Thyroid gland (tissue), 4 donors: ENCODE measurements around the gene IFNAR1. TPM values are rescaled to one million over a fixed set of nuclear protein-coding genes. Genes with fewer than 3 reads are reported as not detected.

Source experiments
- DNase-seq, 2 donors: peaks; one replicate each; pipeline ENCODE4 v3.0.0-alpha.2; 2019
- H3K27ac ChIP-seq, 3 donors: fragments of 200-600 bp; sonication (generic); 1 replicate in 2 of 3; 2 replicates in 1 of 3; pipeline ENCODE4 v1.5.1; 2016 to 2019; ENCODE audit warnings: mild to moderate bottlenecking in 1 of 3, moderate library complexity in 1 of 3
- H3K27me3 ChIP-seq: fragments of 200-600 bp; sonication (generic); one replicate; pipeline ENCODE4 v1.5.1; 2019
- H3K36me3 ChIP-seq, 2 donors: fragments of 200-600 bp; sonication (generic); one replicate each; pipeline ENCODE4 v1.5.1; 2016 to 2019
- H3K4me1 ChIP-seq, 2 donors: fragments of 200-600 bp; sonication (generic); one replicate each; pipeline ENCODE4 v1.5.1; 2017 to 2019
- H3K4me3 ChIP-seq, 3 donors: fragments of 200-600 bp; sonication (generic); replicated peaks in 1 of 3; 1 replicate in 2 of 3; 2 replicates in 1 of 3; pipeline ENCODE4 v1.5.1; 2016; ENCODE audit warnings: mild to moderate bottlenecking in 1 of 3
- H3K9me3 ChIP-seq: fragments of 200-600 bp; sonication (generic); one replicate; pipeline ENCODE4 v1.5.1; 2017
- CTCF ChIP-seq, 6 experiments: fragments of 200-600 bp in 3 of 6; fragments of 450-650 bp in 3 of 6; sonication (generic) in 3 of 6; IDR thresholded peaks; one replicate each; pipeline ENCODE4 v1.5.1; 2016 to 2019; ENCODE audit warnings: antibody characterized with exemption in 6 of 6, mild to moderate bottlenecking in 2 of 6, inconsistent platforms in 1 of 6, moderate library complexity in 1 of 6
- POLR2A ChIP-seq, 2 donors: fragments of 450-650 bp; IDR thresholded peaks; one replicate each; pipeline ENCODE4 v1.6.1; 2017; ENCODE audit warnings: antibody characterized with exemption in 2 of 2, mild to moderate bottlenecking in 2 of 2, moderate library complexity in 1 of 2
- WGBS, 2 donors: methylation state at CpG; one replicate each; pipeline ENCODE4 v1.1.5; 2017; 5-methylcytosine and 5-hydroxymethylcytosine counted together
- intact Hi-C: fragments of 100-400 bp; cut with DNase I; formaldehyde crosslinking; loops from one replicate; pipeline ENCODE4 v1.15.1; 2023
- total RNA-seq, 4 donors: library from RNA; depleted of rRNA; stranded (reverse); fragments of >200 nt; gene quantifications; one replicate each; pipeline ENCODE4 v1.2.3, GENCODE V29; 2016

IFNAR1 gene
- total RNA-seq, 4 donors from 2014 or later = 37.0 to 51.2 (median 42.4) TPM

DNA sequence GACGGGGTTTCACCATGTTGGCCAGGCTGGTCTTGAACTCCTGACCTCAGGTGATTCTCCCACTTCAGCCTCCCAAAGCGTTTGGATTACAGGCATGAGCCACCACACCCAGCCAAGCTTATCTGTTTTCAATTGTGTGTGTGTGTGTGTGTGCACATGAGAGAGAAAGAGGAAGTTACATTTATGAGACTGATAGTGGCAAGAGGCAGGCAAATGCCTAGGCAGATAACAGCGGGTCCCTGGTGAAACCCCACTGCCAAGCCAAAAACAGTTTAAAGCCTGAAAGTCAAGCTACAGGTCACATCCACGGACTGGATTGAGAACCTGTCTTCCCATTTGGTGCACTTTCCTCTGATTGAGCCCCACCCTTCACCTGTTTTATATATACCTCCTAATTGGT, 43.4 kb downstream of the IFNAR1 start:
- WGBS, 2 donors = 85 to 92% methylated on average over 4 of the region's 4 CpGs
- Histone ChIP-seq H3K9me3 (no peaks in the 10 kb centered on the region), H3K27me3 (no peaks in the 10 kb centered on the region), H3K27ac (no peak overlapping the region), H3K4me1 (no peaks in the 10 kb centered on the region), H3K36me3 (no peaks in the 10 kb centered on the region), H3K4me3 (no peak overlapping the region)
- no peak for TF ChIP-seq CTCF (IDR thresholded peaks at IDR 0.05)
- no peak for TF ChIP-seq POLR2A (IDR thresholded peaks at IDR 0.05)
- intact Hi-C loops = loop anchor here (5.0 kb wide), 1 partner anchor 156 kb away; no protein-coding TSS in a partner anchor
- DNase-seq = no peak

- no peaks in the 10 kb centered on the region for H3K27me3 ChIP-seq
- intact Hi-C loops = loop anchor here (5.0 kb wide), 1 partner anchor 156 kb away; no protein-coding TSS in a partner anchor
- TF ChIP-seq POLR2A (IDR thresholded peaks at IDR 0.05) (no peak), CTCF (IDR thresholded peaks at IDR 0.05) (no peak)
- no peak overlapping the region for H3K4me3 ChIP-seq
- no peaks in the 10 kb centered on the region for H3K4me1 ChIP-seq
- WGBS, 2 donors = 90 to 91% methylated on average over 3 of the region's 3 CpGs
- no peak overlapping the region for H3K27ac ChIP-seq
- H3K36me3 ChIP-seq = no peaks in the 10 kb centered on the region
- no peak for DNase-seq
- H3K9me3 ChIP-seq = no peaks in the 10 kb centered on the region
These were observed 43.8 kb downstream of the IFNAR1 start for GRCh38 chr21:33368576-33368975.

- no peaks in the 10 kb centered on the region for H3K9me3 ChIP-seq
- H3K4me1 ChIP-seq = peaks cover 0 to 2% of the 10 kb centered on the region in 2 donors
- intact Hi-C loops = loop anchor here (5.0 kb wide), 1 partner anchor 157 kb away; no protein-coding TSS in a partner anchor
- TF ChIP-seq POLR2A (IDR thresholded peaks at IDR 0.05) (no peak), CTCF (IDR thresholded peaks at IDR 0.05) (no peak)
- no peaks in the 10 kb centered on the region for H3K27me3 ChIP-seq
- H3K27ac ChIP-seq = no peak overlapping the region
- H3K36me3 ChIP-seq = no peaks in the 10 kb centered on the region
- no peak overlapping the region for H3K4me3 ChIP-seq
- no peak for DNase-seq
- 86 to 91% methylated on average over 1 of the region's 1 CpG for WGBS, 2 donors
These were observed 44.8 kb downstream of the IFNAR1 start for GRCh38 chr21:33369586-33369985.

GRCh38 chr21:33370305-33370704, 45.5 kb downstream of the IFNAR1 start:
- no peak for TF ChIP-seq POLR2A (IDR thresholded peaks at IDR 0.05)
- TF ChIP-seq CTCF (IDR thresholded peaks at IDR 0.05) = no peak
- Histone ChIP-seq H3K27me3 (no peaks in the 10 kb centered on the region), H3K36me3 (no peaks in the 10 kb centered on the region), H3K9me3 (no peaks in the 10 kb centered on the region), H3K27ac (no peak overlapping the region), H3K4me3 (no peak overlapping the region), H3K4me1 (peaks cover 0 to 5% of the 10 kb centered on the region in 2 donors)
- DNase-seq = no peak
- intact Hi-C loops = no loop called here
- 100% methylated on average over 1 of the region's 2 CpGs for WGBS, 2 donors

DNA sequence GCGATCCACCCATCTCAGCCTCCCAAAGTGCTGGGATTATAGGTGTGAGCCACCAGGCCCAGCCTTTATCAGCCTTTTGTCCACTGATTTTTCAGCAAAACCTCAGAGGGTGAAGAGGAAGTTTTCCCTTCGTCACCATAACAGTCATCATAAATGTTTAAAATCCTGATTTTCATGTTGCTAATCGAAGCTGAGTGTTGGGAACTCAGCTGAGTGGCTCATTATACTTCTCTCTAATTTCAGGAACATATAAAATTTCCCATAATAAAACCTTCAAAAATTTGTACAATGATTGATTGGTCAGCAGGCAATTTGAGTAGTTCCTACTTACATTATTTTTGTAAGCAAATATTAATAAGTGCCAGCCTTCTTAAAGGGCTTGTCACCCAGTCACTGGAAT, 46.6 kb downstream of the IFNAR1 start:
- H3K27ac ChIP-seq = no peak overlapping the region
- WGBS, 2 donors = 90 to 94% methylated on average over 3 of the region's 3 CpGs
- intact Hi-C loops = no loop called here
- no peaks in the 10 kb centered on the region for H3K27me3 ChIP-seq
- H3K4me1 ChIP-seq = peaks cover 0 to 5% of the 10 kb centered on the region in 2 donors
- TF ChIP-seq CTCF (IDR thresholded peaks at IDR 0.05) = no peak
- TF ChIP-seq POLR2A (IDR thresholded peaks at IDR 0.05) = no peak
- H3K4me3 ChIP-seq = no peak overlapping the region
- no peaks in the 10 kb centered on the region for H3K36me3 ChIP-seq
- DNase-seq = no peak
- no peaks in the 10 kb centered on the region for H3K9me3 ChIP-seq
